HG02571 (cell line): ENCODE measurements around the gene MKLN1.
"Not testable (repeated sequence)": the region's sequence is repeated elsewhere in the genome, so short reads cannot be mapped to it uniquely, and the experiment has no call there.

Source experiments
- ATAC-seq: cut with Tn5 transposase; IDR thresholded peaks from one replicate; pipeline ENCODE4 v1.9.1; 2021; ENCODE audit warnings: mild to moderate bottlenecking, moderate library complexity; ENCODE audit not compliant: unreplicated experiment

The MKLN1 gene

GRCh38 chr7:131307627-131308026, 20.0 kb upstream of the MKLN1 start:
- ATAC-seq = no peak

- ATAC-seq = no peak
These were observed 14.8 kb upstream of the MKLN1 start for GRCh38 chr7:131312838-131313237.

GRCh38 chr7:131320603-131321002, 7.1 kb upstream of the MKLN1 start:
- no peak for ATAC-seq

- ATAC-seq = no peak
These were observed 6.0 kb upstream of the MKLN1 start for GRCh38 chr7:131321656-131322055.

- ATAC-seq = no peak
These were observed 5.6 kb upstream of the MKLN1 start for GRCh38 chr7:131322061-131322460.

GRCh38 chr7:131322861-131323260, 4.8 kb upstream of the MKLN1 start:
- ATAC-seq = no peak

GRCh38 chr7:131325179-131325840, 2.4 kb upstream of the MKLN1 start:
- no peak for ATAC-seq

- no peak for ATAC-seq
These were observed 1.1 kb upstream of the MKLN1 start for GRCh38 chr7:131326576-131326975.

GRCh38 chr7:131327049-131327625, 539 bp upstream of the MKLN1 start:
- ATAC-seq = peak; percentile 16

GRCh38 chr7:131328377-131329175, 900 bp downstream of the MKLN1 start:
- ATAC-seq = no peak

GRCh38 chr7:131329176-131329570, 1.5 kb downstream of the MKLN1 start:
- ATAC-seq = no peak

GRCh38 chr7:131330299-131330698, 2.6 kb downstream of the MKLN1 start:
- ATAC-seq = no peak

- no peak for ATAC-seq
These were observed 4.1 kb downstream of the MKLN1 start for GRCh38 chr7:131331806-131332205.

- not testable (repeated sequence) for ATAC-seq
These were observed 5.1 kb downstream of the MKLN1 start for GRCh38 chr7:131332729-131333128.

GRCh38 chr7:131335639-131336381, 8.1 kb downstream of the MKLN1 start:
- ATAC-seq = no peak

GRCh38 chr7:131336956-131337355, 9.3 kb downstream of the MKLN1 start:
- no peak for ATAC-seq

- ATAC-seq = no peak
These were observed 10.5 kb downstream of the MKLN1 start for GRCh38 chr7:131338173-131338572.

GRCh38 chr7:131338691-131339390, 11.2 kb downstream of the MKLN1 start:
- no peak for ATAC-seq

- no peak for ATAC-seq
These were observed 14.0 kb downstream of the MKLN1 start for GRCh38 chr7:131341690-131342089.

GRCh38 chr7:131342864-131343442, 15.3 kb downstream of the MKLN1 start:
- no peak for ATAC-seq
